Loucy (cell line): ENCODE results near the gene AMBN.

Experiments used
- H2AFZ ChIP-seq: fragments of 200-600 bp; sonication (generic); 2 replicates; pipeline ENCODE4 v1.6.0; 2016; ENCODE audit warnings: antibody characterized with exemption, mild to moderate bottlenecking, low read length, moderate library complexity
- H3F3A ChIP-seq: fragments of 200-600 bp; 2 replicates; pipeline ENCODE4 v1.6.0; 2016; ENCODE audit warnings: antibody characterized with exemption, low read depth, mild to moderate bottlenecking
- H3K27me3 ChIP-seq: fragments of 200-600 bp; sonication (generic); 2 replicates; pipeline ENCODE4 v1.6.1; 2014; ENCODE audit warnings: low read length, mild to moderate bottlenecking; ENCODE audit not compliant: insufficient read depth, poor library complexity, severe bottlenecking
- H3K36me3 ChIP-seq: fragments of 200-600 bp; sonication (generic); 2 replicates; pipeline ENCODE4 v1.6.1; 2016; ENCODE audit warnings: low read length; ENCODE audit not compliant: insufficient read depth
- H3K4me1 ChIP-seq: fragments of 200-600 bp; sonication (generic); 2 replicates; pipeline ENCODE4 v1.5.1; 2014; ENCODE audit warnings: low read length, mild to moderate bottlenecking; ENCODE audit not compliant: insufficient read depth, poor library complexity, severe bottlenecking
- H3K4me2 ChIP-seq: fragments of 200-600 bp; sonication (generic); 2 replicates; pipeline ENCODE4 v1.6.0; 2014; ENCODE audit warnings: antibody characterized with exemption, low read length, low read depth, mild to moderate bottlenecking; ENCODE audit not compliant: poor library complexity, severe bottlenecking
- H3K4me3 ChIP-seq: fragments of 200-600 bp; sonication (generic); 2 replicates; pipeline ENCODE4 v1.5.1; 2014; ENCODE audit warnings: low read length, mild to moderate bottlenecking, mixed read lengths; ENCODE audit not compliant: poor library complexity, severe bottlenecking
- H3K79me2 ChIP-seq: fragments of 200-600 bp; sonication (generic); 2 replicates; pipeline ENCODE4 v1.6.1; 2014; ENCODE audit warnings: low read length; ENCODE audit not compliant: insufficient read depth
- H3K9ac ChIP-seq: fragments of 200-600 bp; sonication (generic); 2 replicates; pipeline ENCODE4 v1.6.0; 2014; ENCODE audit warnings: mild to moderate bottlenecking, low read depth, low read length, moderate library complexity; ENCODE audit not compliant: poor library complexity, severe bottlenecking
- H3K9me2 ChIP-seq: fragments of 200-600 bp; sonication (generic); replicated peaks from 2 replicates; pipeline ENCODE4 v1.6.1; 2016; ENCODE audit warnings: low read depth, low read length, mixed read lengths
- H3K9me3 ChIP-seq: fragments of 200-600 bp; sonication (generic); 2 replicates; pipeline ENCODE4 v1.6.1; 2014; ENCODE audit warnings: mild to moderate bottlenecking, antibody characterized with exemption, low read length, low read depth; ENCODE audit not compliant: insufficient read depth
- H4K20me1 ChIP-seq: fragments of 200-600 bp; sonication (generic); 2 replicates; pipeline ENCODE4 v1.6.0; 2014; ENCODE audit warnings: antibody characterized with exemption, low read length, mild to moderate bottlenecking; ENCODE audit not compliant: insufficient read depth, poor library complexity, severe bottlenecking
- EZH2phosphoT487 ChIP-seq: fragments of 200-600 bp; IDR thresholded peaks from 2 replicates; pipeline ENCODE4 v1.6.1; 2018; ENCODE audit warnings: antibody characterized with exemption, mild to moderate bottlenecking, moderate library complexity, borderline replicate concordance
- TF ChIP-seq, protein P1 (sequence below): fragments of 200-600 bp; sonication (generic); conservative IDR thresholded peaks from 2 replicates; pipeline ENCODE4 v1.5.1; 2014; ENCODE audit warnings: mild to moderate bottlenecking, antibody characterized with exemption, low read length

Gene AMBN

DNA sequence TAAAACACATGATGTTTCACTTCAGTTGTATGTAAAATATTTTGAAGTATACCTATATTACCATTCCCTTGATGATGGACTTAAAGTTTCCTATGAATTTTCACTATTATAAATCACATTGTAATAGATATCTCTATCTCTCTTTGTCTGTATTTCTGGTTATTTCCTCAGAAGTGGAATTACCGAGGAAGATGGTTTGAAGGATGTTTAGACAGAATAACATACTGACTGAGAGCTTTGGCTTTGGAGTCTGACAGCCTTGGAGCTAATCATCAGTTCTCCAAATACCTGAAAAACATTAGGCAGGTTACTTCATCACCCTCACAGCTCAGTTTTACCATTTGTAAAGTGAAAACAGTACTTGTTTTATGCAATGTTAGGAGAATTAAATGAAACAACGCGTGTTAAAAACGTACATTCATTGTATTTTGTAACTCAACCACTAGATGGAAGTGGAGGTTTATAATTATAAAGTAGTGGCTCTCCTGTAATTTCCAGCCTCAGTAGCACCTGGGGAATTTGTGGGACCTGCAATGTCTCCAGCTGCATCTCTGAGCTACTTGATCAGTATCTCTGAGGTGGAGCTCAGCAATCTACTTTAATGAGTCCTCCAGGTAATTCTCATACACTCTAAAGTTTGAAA, 59.9 kb downstream of the AMBN start:
- Histone ChIP-seq H3K4me3 (peak overlapping the region; percentile 54), H3K9me2 (no peaks in the 10 kb centered on the region), H2AFZ (peak overlapping the region; percentile 95), H3K79me2 (no peaks in the 10 kb centered on the region), H3K9me3 (no peaks in the 10 kb centered on the region), H3K27me3 (no peaks in the 10 kb centered on the region), H3K4me2 (peak overlapping the region; percentile 66), H3K9ac (no peak overlapping the region), H3K36me3 (no peaks in the 10 kb centered on the region), H3K4me1 (no peaks in the 10 kb centered on the region), H3F3A (no peaks in the 10 kb centered on the region), H4K20me1 (no peaks in the 10 kb centered on the region)
- TF ChIP-seq EZH2phosphoT487 = no peak
- TF ChIP-seq, protein P1, sequence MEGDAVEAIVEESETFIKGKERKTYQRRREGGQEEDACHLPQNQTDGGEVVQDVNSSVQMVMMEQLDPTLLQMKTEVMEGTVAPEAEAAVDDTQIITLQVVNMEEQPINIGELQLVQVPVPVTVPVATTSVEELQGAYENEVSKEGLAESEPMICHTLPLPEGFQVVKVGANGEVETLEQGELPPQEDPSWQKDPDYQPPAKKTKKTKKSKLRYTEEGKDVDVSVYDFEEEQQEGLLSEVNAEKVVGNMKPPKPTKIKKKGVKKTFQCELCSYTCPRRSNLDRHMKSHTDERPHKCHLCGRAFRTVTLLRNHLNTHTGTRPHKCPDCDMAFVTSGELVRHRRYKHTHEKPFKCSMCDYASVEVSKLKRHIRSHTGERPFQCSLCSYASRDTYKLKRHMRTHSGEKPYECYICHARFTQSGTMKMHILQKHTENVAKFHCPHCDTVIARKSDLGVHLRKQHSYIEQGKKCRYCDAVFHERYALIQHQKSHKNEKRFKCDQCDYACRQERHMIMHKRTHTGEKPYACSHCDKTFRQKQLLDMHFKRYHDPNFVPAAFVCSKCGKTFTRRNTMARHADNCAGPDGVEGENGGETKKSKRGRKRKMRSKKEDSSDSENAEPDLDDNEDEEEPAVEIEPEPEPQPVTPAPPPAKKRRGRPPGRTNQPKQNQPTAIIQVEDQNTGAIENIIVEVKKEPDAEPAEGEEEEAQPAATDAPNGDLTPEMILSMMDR = peak; percentile 72

GRCh38 chr4:70654605-70655011, 62.6 kb downstream of the AMBN start:
- Histone ChIP-seq H3K36me3 (no peaks in the 10 kb centered on the region), H3K9ac (no peak overlapping the region), H2AFZ (no peak overlapping the region), H3K4me1 (peaks cover 6% of the 10 kb centered on the region), H4K20me1 (no peaks in the 10 kb centered on the region), H3K27me3 (no peaks in the 10 kb centered on the region), H3K9me2 (no peaks in the 10 kb centered on the region), H3K9me3 (no peaks in the 10 kb centered on the region), H3K79me2 (no peaks in the 10 kb centered on the region), H3K4me3 (no peak overlapping the region), H3F3A (no peaks in the 10 kb centered on the region), H3K4me2 (no peak overlapping the region)
- TF ChIP-seq EZH2phosphoT487 = no peak
- TF ChIP-seq, protein P1 = no peak
